ENCODE data around the gene TULP4. TPM values are rescaled to one million over a fixed set of nuclear protein-coding genes. Genes with fewer than 3 reads are reported as not detected.

TULP4 gene
- total RNA-seq, 1 donor from 2014 or later = 18.5 TPM

GRCh38 chr6:158492881-158493280 lies 180.6 kb downstream of the TULP4 start:
- no peak for DNase-seq (ENCODE audit: low spot score in 2 of 2)
- intact Hi-C loops (cut with DNase I) = no loop called here
- H3K36me3 ChIP-seq = peaks cover 0 to 22% of the 10 kb centered on the region in 2 donors
- H3K4me1 ChIP-seq = no peaks in the 10 kb centered on the region
- TF ChIP-seq CTCF (IDR thresholded peaks at IDR 0.05) = no peak
- H3K9me3 ChIP-seq = no peaks in the 10 kb centered on the region
- no peaks in the 10 kb centered on the region for H3K27me3 ChIP-seq
- no peak overlapping the region for H3K27ac ChIP-seq
- no peak overlapping the region for H3K4me3 ChIP-seq

- Histone ChIP-seq H3K27me3 (no peaks in the 10 kb centered on the region), H3K4me1 (no peaks in the 10 kb centered on the region), H3K27ac (no peak overlapping the region), H3K4me3 (no peak overlapping the region), H3K36me3 (peaks cover 16 to 46% of the 10 kb centered on the region in 2 donors), H3K9me3 (no peaks in the 10 kb centered on the region)
- intact Hi-C loops (cut with DNase I) = no loop called here
- DNase-seq (ENCODE audit: low spot score in 2 of 2) = no peak
- no peak for TF ChIP-seq CTCF (IDR thresholded peaks at IDR 0.05)
Observed at GRCh38 chr6:158496700-158497099, 184.4 kb downstream of the TULP4 start.

GRCh38 chr6:158497620-158498019 lies 185.4 kb downstream of the TULP4 start:
- no peak for TF ChIP-seq CTCF (IDR thresholded peaks at IDR 0.05)
- Histone ChIP-seq H3K4me1 (no peaks in the 10 kb centered on the region), H3K9me3 (no peaks in the 10 kb centered on the region), H3K4me3 (no peak overlapping the region), H3K27ac (no peak overlapping the region), H3K27me3 (no peaks in the 10 kb centered on the region), H3K36me3 (peaks cover 23 to 55% of the 10 kb centered on the region in 2 donors)
- no peak for DNase-seq (ENCODE audit: low spot score in 2 of 2)
- intact Hi-C loops (cut with DNase I) = no loop called here

- H3K27me3 ChIP-seq = no peaks in the 10 kb centered on the region
- no peaks in the 10 kb centered on the region for H3K9me3 ChIP-seq
- H3K4me1 ChIP-seq = no peaks in the 10 kb centered on the region
- peaks cover 24 to 52% of the 10 kb centered on the region in 2 donors for H3K36me3 ChIP-seq
- intact Hi-C loops (cut with DNase I) = no loop called here
- DNase-seq (ENCODE audit: low spot score in 2 of 2) = no peak
- H3K27ac ChIP-seq = no peak overlapping the region
- no peak overlapping the region for H3K4me3 ChIP-seq
- no peak for TF ChIP-seq CTCF (IDR thresholded peaks at IDR 0.05)
Observed at GRCh38 chr6:158498362-158498761, 186.1 kb downstream of the TULP4 start.

- Histone ChIP-seq H3K9me3 (no peaks in the 10 kb centered on the region), H3K27ac (no peak overlapping the region), H3K4me3 (no peak overlapping the region), H3K36me3 (peaks cover 24 to 46% of the 10 kb centered on the region in 2 donors), H3K4me1 (no peaks in the 10 kb centered on the region), H3K27me3 (no peaks in the 10 kb centered on the region)
- no peak for TF ChIP-seq CTCF (IDR thresholded peaks at IDR 0.05)
- intact Hi-C loops (cut with DNase I) = no loop called here
- no peak for DNase-seq (ENCODE audit: low spot score in 2 of 2)
Observed at GRCh38 chr6:158499601-158500000, 187.3 kb downstream of the TULP4 start.
